HepG2 (cell line): Measurements from ENCODE around the gene FNDC3B. TPM values are rescaled to one million over a fixed set of nuclear protein-coding genes. Genes with fewer than 3 reads are reported as not detected.

Source experiments
- ATAC-seq: fragments of 200-7000 bp; cut with Tn5 transposase; 3 replicates; pipeline ENCODE4 v1.9.1; 2020; ENCODE audit warnings: mild to moderate bottlenecking, moderate library complexity
- BruUV-seq: library from RNA; stranded (reverse); fragments of 400-500 nt; replicated peaks from 2 replicates; lab custom pipeline; 2021; lab: Mats Ljungman, UMichigan
- CTCF ChIA-PET: fragments of 300-600 bp; formaldehyde crosslinking; extraction: SDS; loops from one replicate; lab custom pipeline; 2021; ENCODE audit warnings: low total read pairs, inconsistent platforms, low intra/inter-chr PET ratio; lab: Yijun Ruan, JAX
- POLR2A ChIA-PET: fragments of 350-600 bp; sonication (Branson Sonifier 250); formaldehyde crosslinking; loops from one replicate; lab custom pipeline; 2020; ENCODE audit warnings: antibody characterized with exemption, inconsistent platforms; lab: Yijun Ruan, JAX
- DNase-seq: peaks from one replicate; pipeline ENCODE4 v3.0.0-alpha.2; 2015; ENCODE audit warnings: low spot score
- FAIRE-seq: peaks from 3 replicates; lab custom pipeline; 2011; peaks lifted over from hg19 to GRCh38; lab: Jason Lieb, UNC
- H2AFZ ChIP-seq: one replicate; pipeline ENCODE4 v1.6.1; 2011; ENCODE audit warnings: low read length, inconsistent platforms
- H3K27ac ChIP-seq: fragments of 300-600 bp; 3 replicates; pipeline ENCODE4 v1.8.0; 2011; ENCODE audit warnings: mixed run types, mild to moderate bottlenecking, mixed read lengths, low read length, inconsistent platforms; ENCODE audit not compliant: insufficient read depth; ENCODE audit errors: extremely low read length
- H3K27me3 ChIP-seq, 2 experiments: fragments of 200-600 bp in 1 of 2; 2 replicates in 1 of 2; 3 replicates in 1 of 2; pipeline versions ENCODE4 v1.6.0 to v1.8.0; 2011; ENCODE audit warnings: low read length in 2 of 2, mild to moderate bottlenecking in 2 of 2, moderate library complexity in 2 of 2, inconsistent platforms in 1 of 2; ENCODE audit not compliant: insufficient read depth in 2 of 2, control insufficient read depth in 1 of 2
- H3K36me3 ChIP-seq, 2 experiments: fragments of 200-600 bp in 1 of 2; replicated peaks in 1 of 2; 2 replicates in 1 of 2; 3 replicates in 1 of 2; pipeline versions ENCODE4 v1.5.1 to v1.8.0; 2011; ENCODE audit warnings: low read length in 2 of 2, inconsistent platforms in 1 of 2; ENCODE audit not compliant: insufficient read depth in 2 of 2, control insufficient read depth in 1 of 2
- H3K4me1 ChIP-seq: 2 replicates; pipeline ENCODE4 v1.5.1; 2012; ENCODE audit warnings: low read length, inconsistent platforms; ENCODE audit not compliant: insufficient read depth
- H3K4me2 ChIP-seq: 2 replicates; pipeline ENCODE4 v1.6.0; 2011; ENCODE audit warnings: low read depth, low read length, inconsistent platforms
- H3K4me3 ChIP-seq, 3 experiments: fragments of 200-600 bp in 1 of 3; sonication (generic), shearing (Covaris generic) in 1 of 3; replicated peaks in 1 of 3; 2 replicates each; pipeline ENCODE4 v1.5.1; 2011 to 2016; ENCODE audit warnings: low read length in 3 of 3, inconsistent platforms in 2 of 3, low read depth in 2 of 3, mild to moderate bottlenecking in 2 of 3, control low read depth in 1 of 3, mixed read lengths in 1 of 3; ENCODE audit not compliant: insufficient read depth in 1 of 3
- H3K79me2 ChIP-seq: one replicate; pipeline ENCODE4 v1.6.1; 2011; ENCODE audit warnings: low read length, inconsistent platforms; ENCODE audit not compliant: insufficient read depth
- H3K9ac ChIP-seq: 2 replicates; pipeline ENCODE4 v1.6.0; 2011; ENCODE audit warnings: mild to moderate bottlenecking, low read depth, low read length, inconsistent platforms; ENCODE audit not compliant: insufficient read depth
- H3K9me3 ChIP-seq: 2 replicates; pipeline ENCODE4 v1.5.1; 2012; ENCODE audit warnings: mild to moderate bottlenecking, low read length
- H4K20me1 ChIP-seq: 2 replicates; pipeline ENCODE4 v1.6.0; 2011; ENCODE audit warnings: inconsistent platforms, mild to moderate bottlenecking, low read length, moderate library complexity; ENCODE audit not compliant: insufficient read depth
- HNF1A ChIP-seq, 2 experiments: sonication (generic) in 1 of 2; formaldehyde crosslinking in 1 of 2; IDR thresholded peaks; 2 replicates each; pipeline versions ENCODE4 v1.4.0 to v1.6.1; 2016 to 2020; ENCODE audit warnings: borderline replicate concordance in 1 of 2, low read depth in 1 of 2, mild to moderate bottlenecking in 1 of 2, missing genetic modification reagents in 1 of 2
- NR2F6 ChIP-seq, 2 experiments: IDR thresholded peaks; 2 replicates each; pipeline ENCODE4 v1.6.1; 2016; ENCODE audit warnings: antibody characterized with exemption in 1 of 2, mild to moderate bottlenecking in 1 of 2
- PTBP1 ChIP-seq: fragments of 200-400 bp; formaldehyde crosslinking; IDR thresholded peaks from 2 replicates; pipeline ENCODE4 v1.6.1; 2018; ENCODE audit warnings: low read length, low read depth; ENCODE audit not compliant: poor library complexity, severe bottlenecking
- ZNF776 ChIP-seq: sonication (generic); formaldehyde crosslinking; IDR thresholded peaks from 2 replicates; pipeline ENCODE4 v1.4.0; 2020; ENCODE audit warnings: mild to moderate bottlenecking, missing genetic modification reagents
- ZNF841 ChIP-seq: sonication (generic); formaldehyde crosslinking; IDR thresholded peaks from 2 replicates; pipeline ENCODE4 v1.8.1; 2023; ENCODE audit warnings: missing genetic modification reagents, borderline replicate concordance
- ZNF879 ChIP-seq: sonication (generic); formaldehyde crosslinking; IDR thresholded peaks from 2 replicates; pipeline ENCODE4 v1.8.1; 2023; ENCODE audit warnings: missing genetic modification reagents
- WGBS: methylation state at CpG from one replicate; pipeline ENCODE4 v1.1.6; 2017; ENCODE audit warnings: low lambda C conversion rate; 5-methylcytosine and 5-hydroxymethylcytosine counted together
- in situ Hi-C: cut with HindIII; loops from 2 replicates; pipeline ENCODE4 v1.10.0; 2017; ENCODE audit warnings: low pct_unique_long_range_greater_than_20kb; ENCODE audit not compliant: extremely low pct_ligation_motif_present
- intact Hi-C: fragments of 100-400 bp; cut with micrococcal nuclease; formaldehyde crosslinking; loops from one replicate; pipeline ENCODE4 v1.10.0; 2022; ENCODE audit not compliant: unreplicated experiment
- polyA plus RNA-seq, 8 experiments: library from polyadenylated mRNA; depleted of rRNA in 3 of 8; stranded (reverse) in 7 of 8; unstranded in 1 of 8; fragments of >200 nt; fragmentation: Illumina TruSeq in 4 of 8; extraction: Trizol in 4 of 8; gene quantifications; 2 replicates each; pipeline versions ENCODE4 v1.2.1 to v1.2.3, GENCODE V29; 2011 to 2016; ENCODE audit warnings: low read depth in 4 of 8, missing spikeins in 1 of 8, mixed read lengths in 1 of 8; ENCODE audit not compliant: insufficient read depth in 1 of 8
- total RNA-seq, 5 experiments: library from RNA; depleted of rRNA; stranded (reverse); fragments of >200 nt; fragmentation: Illumina TruSeq; extraction: Trizol; gene quantifications; 2 replicates each; pipeline ENCODE4 v1.2.3, GENCODE V29; 2016; ENCODE audit warnings: low read depth in 1 of 5

Gene FNDC3B
- total and polyA plus RNA-seq, 2 of the 13 experiments (the other 11 are each of a cell fraction or from before 2014, with no cell fraction given) = 74.8 to 103 TPM

DNA sequence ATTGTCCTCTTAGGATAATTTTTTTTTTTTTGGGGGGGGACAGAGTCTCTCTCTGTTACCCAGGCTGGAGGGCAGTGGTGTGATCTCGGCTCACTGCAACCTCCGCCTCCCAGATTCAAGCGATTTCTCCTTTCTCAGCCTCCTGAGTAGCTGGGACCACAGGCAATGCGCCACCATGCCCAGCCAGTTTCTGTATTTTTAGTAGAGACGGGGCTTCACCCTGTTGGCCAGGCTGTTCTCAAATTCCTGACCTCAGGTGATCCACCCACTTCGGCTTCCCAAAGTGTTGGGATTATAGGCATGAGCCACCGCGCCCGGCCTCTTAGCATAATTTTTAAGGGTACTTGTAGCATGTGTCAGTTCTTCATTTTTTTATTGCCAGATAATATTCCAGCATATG is 122.6 kb downstream of the FNDC3B start:
- 97% methylated on average over 9 of the region's 9 CpGs for WGBS
- intact Hi-C loops = no loop called here
- no peak for TF ChIP-seq ZNF841 (CRISPR knock-in tag)
- no peak for TF ChIP-seq ZNF879 (CRISPR knock-in tag)
- no peak for TF ChIP-seq NR2F6 (IDR thresholded peaks at IDR 0.05)
- TF ChIP-seq NR2F6 (CRISPR knock-in tag; IDR thresholded peaks at IDR 0.05) = no peak
- no peak for TF ChIP-seq PTBP1
- TF ChIP-seq HNF1A (IDR thresholded peaks at IDR 0.05; ENCODE audit: low read depth) = no peak
- no peak for TF ChIP-seq HNF1A (CRISPR knock-in tag; IDR thresholded peaks at IDR 0.05; ENCODE audit: borderline replicate concordance)
- no peak for TF ChIP-seq ZNF776 (CRISPR knock-in tag)
- H3K27ac ChIP-seq = no peak overlapping the region
- no peak overlapping the region for H3K4me2 ChIP-seq
- CTCF ChIA-PET = no interaction called here
- peaks cover 100% of the 10 kb centered on the region for H4K20me1 ChIP-seq
- in situ Hi-C loops = no loop called here
- H3K9me3 ChIP-seq = no peaks in the 10 kb centered on the region
- H3K79me2 ChIP-seq = peaks cover 99% of the 10 kb centered on the region
- H3K27me3 ChIP-seq = no peaks in the 10 kb centered on the region
- no peak overlapping the region for H3K4me3 ChIP-seq
- H3K9ac ChIP-seq = no peak overlapping the region
- ATAC-seq = no peak
- H2AFZ ChIP-seq = no peak overlapping the region
- H3K36me3 ChIP-seq = peaks cover 9 to 36% of the 10 kb centered on the region in 2 experiments; a peak in 4 of 5 replicates
- BruUV-seq = no TSS peak
- no peak for FAIRE-seq
- peaks cover 87% of the 10 kb centered on the region for H3K4me1 ChIP-seq
- POLR2A ChIA-PET = no interaction called here
- DNase-seq = no peak
